ENCODE results near the gene TRIM5.

DNA sequence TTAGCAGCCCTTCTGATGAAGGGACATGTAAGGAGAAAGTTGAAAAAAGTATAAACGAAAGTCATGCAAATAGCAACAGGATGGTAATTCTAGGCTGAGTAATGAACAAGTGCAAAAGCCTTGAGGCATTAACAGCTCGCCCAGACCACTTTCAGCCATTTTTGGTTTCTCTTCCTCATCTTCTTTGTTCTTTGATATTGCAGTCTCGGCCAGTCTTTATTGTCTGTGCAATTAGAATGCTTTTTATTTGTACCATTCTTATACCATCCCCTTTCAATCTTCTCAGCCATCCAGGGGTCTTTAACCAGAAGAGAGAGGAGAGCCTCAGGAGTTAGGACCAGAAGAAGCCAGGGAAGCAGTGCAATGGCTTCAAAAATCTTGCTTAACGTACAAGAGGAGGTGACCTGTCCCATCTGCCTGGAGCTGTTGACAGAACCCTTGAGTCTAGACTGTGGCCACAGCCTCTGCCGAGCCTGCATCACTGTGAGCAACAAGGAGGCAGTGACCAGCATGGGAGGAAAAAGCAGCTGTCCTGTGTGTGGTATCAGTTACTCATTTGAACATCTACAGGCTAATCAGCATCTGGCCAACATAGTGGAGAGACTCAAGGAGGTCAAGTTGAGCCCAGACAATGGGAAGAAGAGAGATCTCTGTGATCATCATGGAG, 52.8 kb downstream of the TRIM5 start:
- TF ChIP-seq, protein P1, sequence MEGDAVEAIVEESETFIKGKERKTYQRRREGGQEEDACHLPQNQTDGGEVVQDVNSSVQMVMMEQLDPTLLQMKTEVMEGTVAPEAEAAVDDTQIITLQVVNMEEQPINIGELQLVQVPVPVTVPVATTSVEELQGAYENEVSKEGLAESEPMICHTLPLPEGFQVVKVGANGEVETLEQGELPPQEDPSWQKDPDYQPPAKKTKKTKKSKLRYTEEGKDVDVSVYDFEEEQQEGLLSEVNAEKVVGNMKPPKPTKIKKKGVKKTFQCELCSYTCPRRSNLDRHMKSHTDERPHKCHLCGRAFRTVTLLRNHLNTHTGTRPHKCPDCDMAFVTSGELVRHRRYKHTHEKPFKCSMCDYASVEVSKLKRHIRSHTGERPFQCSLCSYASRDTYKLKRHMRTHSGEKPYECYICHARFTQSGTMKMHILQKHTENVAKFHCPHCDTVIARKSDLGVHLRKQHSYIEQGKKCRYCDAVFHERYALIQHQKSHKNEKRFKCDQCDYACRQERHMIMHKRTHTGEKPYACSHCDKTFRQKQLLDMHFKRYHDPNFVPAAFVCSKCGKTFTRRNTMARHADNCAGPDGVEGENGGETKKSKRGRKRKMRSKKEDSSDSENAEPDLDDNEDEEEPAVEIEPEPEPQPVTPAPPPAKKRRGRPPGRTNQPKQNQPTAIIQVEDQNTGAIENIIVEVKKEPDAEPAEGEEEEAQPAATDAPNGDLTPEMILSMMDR (IDR thresholded peaks at IDR 0.05; ENCODE audit: low read depth, low read length), result no peak
- no peak for TF ChIP-seq EZH2phosphoT487 (IDR thresholded peaks at IDR 0.05; ENCODE audit: low read depth)
